ENCODE results near the gene EXOSC1.
A peak's percentile ranks its signal among the peaks of the same experiment; 100 is the strongest.
"Not testable (repeated sequence)": the region's sequence is repeated elsewhere in the genome, so short reads cannot be mapped to it uniquely, and the experiment has no call there.

Gene EXOSC1

GRCh38 chr10:97407211-97407951 lies 38.4 kb downstream of the EXOSC1 start:
- peak; percentile 55 to 78 for DNase-seq

DNA sequence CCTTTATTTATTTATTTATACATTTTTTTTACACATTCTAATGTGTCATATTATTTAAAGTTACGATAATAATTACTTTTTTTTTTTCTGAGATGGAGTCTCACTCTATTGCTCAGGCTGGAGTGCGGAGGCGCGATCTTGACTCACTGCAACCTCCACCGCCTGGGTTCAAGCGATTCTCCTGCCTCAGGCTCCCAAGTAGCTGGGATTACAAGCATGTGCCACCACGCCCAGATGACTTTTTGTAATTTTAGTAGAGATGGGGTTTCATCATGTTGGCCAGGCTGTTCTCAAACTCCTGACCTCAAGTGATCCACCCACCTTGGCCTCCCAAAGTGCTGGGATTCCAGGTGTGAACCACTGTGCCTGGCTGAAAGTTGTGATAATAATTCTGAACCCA lies 39.3 kb downstream of the EXOSC1 start:
- not testable (repeated sequence) for DNase-seq

DNA sequence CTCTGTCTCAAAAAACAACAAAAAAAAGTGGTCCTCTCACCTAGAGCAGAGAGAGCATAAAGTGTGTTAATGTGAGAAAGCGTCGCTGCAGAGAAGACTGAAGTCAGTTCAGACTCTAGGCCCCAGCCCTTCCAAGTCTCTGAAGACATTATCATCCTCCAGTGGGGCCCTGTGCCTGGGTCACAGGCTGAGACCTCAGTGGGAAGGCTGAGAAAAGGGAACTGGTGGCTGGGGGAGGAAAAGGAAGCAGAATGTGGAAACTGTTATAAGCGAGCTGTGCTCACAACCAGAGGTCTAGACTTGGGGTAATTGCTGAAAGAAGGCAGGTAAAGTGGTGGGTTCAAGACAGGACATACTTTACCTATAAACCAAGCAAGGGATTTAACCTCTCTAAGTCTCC lies 39.7 kb downstream of the EXOSC1 start:
- no peak for DNase-seq

DNA sequence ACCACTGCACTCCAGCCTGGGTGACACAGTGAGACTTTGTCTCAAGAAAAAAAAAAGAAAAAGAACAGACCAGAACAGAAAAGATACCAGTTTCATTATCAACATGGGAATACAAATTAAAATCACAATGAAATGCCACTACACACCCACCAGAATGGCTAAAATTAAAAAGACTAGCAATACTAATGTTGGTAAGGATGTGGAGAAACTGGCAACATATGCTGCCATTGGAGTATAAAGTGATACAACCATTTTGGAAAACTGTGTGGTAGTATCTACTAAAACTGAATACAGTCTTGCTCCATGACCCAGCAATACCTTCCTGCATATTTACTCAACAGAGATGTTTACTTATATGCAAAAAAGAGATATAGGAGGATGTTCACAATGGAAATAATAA lies 41.8 kb downstream of the EXOSC1 start:
- DNase-seq, result no peak

- DNase-seq, result no peak
These were observed 44.3 kb downstream of the EXOSC1 start for GRCh38 chr10:97401455-97401919.

DNA sequence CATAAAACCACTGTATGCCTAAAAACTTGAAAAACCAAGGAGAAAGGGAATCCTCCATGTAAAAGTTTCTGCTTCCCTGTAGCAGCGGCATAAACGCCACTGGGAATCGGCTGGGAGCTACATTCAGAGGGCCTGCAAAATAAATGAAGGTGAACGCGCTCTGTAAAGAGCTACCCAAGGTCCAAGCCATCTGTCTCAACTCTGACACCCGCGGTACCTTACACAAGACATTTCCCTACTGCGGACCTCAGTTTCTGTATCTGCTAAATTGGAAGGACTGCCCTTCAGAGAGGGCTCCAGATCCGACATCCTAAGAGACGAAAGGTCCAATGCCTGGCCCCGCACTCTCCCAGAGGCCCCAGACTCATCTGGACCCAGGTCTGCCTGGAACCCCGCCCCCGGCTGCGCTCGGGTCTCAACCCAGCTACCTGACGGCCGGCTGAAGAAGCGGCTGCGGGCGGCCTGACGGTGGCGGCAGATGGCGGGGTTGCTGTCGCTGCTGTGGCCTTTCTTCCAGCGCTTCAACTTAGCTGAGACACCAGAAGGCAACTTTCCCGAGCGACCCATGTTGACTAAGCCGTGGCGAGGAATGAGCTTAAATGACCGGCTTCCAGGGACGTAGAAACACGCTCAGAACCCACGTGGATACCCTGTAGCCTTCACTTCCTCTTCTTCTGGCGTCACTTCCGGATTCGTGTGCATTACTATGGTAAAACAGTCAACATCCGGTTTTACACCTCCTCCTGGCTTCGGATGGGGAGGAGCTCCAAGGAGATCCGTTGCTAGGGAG lies 44.9 kb downstream of the EXOSC1 start, which contains the start of gene RRP12:
Gene RRP12 (minus strand): TSS at position 676 of the 790 bp plus-strand sequence. CDS start 109 bp downstream, at position 567.
- DNase-seq, result peak; percentile 89 to 97

DNA sequence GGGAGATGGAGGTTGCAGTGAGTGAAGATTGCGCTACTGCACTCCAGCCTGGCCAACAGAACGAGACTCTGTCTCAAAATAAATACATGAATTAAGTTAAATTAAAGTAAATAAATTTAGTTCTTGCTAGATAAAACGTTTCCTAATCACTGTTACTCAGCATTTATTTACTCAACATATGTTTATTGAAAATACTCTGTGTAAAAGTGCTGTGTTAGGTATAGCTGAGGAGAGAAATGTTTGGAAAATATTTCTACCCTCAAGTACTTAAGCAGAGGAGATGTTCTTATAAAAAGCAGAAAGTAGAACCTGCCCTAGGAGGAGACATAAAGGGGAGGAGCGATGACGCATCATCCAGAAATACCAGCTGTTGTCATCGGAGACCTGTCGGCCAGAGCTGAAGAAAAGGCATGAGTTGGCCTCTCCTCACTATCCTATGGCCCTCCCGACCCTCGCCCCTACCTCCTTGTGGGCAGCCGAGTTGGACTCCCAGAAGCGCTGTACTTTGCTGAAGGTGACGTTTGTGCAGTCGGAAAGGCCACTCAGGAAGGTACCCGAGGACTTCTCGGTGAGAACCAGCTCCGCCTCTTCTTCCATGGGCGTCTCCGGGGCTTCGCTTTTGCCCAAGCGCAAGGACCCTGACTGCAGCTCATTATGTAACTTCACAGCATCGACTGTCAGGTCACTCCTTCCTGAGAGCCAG lies 45.8 kb downstream of the EXOSC1 start:
- peak; percentile 28 to 67 for DNase-seq

DNA sequence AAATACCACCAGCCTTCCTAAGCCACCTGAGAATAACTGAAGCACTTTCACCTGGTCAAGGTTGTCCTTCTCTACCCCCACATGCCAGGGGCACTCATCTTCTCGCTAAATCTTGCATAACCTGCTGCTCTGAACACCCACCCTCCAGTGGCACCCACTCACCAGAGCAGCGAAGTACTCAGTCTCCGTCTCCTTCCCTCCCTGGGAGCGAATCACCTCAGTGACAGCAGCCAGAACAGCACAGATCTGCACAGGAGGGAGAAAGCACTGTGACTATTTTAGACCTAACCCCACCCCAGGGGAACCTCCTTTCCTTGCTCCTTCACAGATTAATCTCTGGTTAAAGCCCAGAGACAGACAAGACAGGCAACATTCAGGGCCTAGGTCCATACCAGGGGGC lies 49.8 kb downstream of the EXOSC1 start:
- DNase-seq, result no peak

DNA sequence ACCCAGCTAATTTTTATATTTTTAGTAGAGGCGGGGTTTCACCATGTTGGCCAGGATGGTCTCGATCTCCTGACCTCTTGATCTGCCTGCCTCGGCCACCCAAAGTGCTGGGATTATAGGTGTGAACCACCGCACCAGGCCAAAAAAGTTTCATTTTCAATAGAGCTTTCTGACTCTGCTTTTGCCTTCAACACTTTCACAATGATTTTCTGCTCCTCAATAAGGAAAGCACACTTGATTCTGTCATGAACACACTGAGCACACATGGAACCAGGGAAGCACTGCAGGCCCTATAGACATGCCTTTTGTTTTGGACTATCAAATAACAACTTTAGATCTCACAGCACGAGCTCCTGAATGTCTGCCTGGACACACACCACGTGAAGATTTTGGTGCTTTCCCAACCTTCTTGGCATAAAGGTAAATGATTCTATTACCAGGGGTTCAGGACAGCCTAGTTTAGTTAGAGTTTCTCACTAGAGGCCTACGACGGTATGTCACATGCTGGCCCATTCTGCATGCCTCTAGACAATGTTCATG lies 52.7 kb downstream of the EXOSC1 start:
- DNase-seq, result no peak

DNA sequence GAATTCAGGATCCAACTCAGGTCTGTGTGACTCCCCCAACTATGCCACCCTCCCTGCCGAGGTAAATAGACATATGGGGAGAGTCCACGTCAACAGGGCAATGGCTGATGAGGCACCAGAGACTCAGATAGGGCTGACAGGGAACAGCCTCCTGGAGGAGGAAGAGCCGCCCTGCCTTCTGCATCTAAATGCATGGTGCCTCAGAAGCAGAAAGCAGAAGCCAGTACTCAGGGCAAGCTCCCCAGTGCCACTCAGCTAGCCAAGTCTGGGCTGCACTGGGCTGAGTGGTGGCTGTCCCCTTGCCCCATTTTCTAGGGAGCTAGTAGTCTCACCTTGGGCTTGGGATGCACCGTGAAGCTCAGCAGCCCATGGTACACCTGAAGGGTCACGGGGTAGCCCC lies 55.7 kb downstream of the EXOSC1 start:
- DNase-seq, result no peak

GRCh38 chr10:97388152-97388551 lies 57.7 kb downstream of the EXOSC1 start:
- DNase-seq, result no peak
